ENCODE results near the gene LDB2.

GRCh38 chr4:16550531-16550930 lies 347.9 kb downstream of the LDB2 start:
- TF ChIP-seq CTCF (conservative IDR thresholded peaks at IDR 0.05) (no peak), EZH2 (IDR thresholded peaks at IDR 0.05; ENCODE audit: low read depth) (no peak)
